Prostate gland (tissue), 2 donors: ENCODE results near the gene MAP2K7. TPM values are rescaled to one million over a fixed set of nuclear protein-coding genes. Genes with fewer than 3 reads are reported as not detected.
"Not testable (repeated sequence)": the region's sequence is repeated elsewhere in the genome, so short reads cannot be mapped to it uniquely, and the experiment has no call there.

ENCODE experiments used
- DNase-seq: peaks from one replicate; pipeline ENCODE4 v3.0.0-alpha.2; 2019; ENCODE audit warnings: low spot score
- H3K27ac ChIP-seq, 2 donors: fragments of 200-600 bp; sonication (generic); 2 replicates each; pipeline ENCODE4 v1.5.1; 2017 to 2019
- H3K27me3 ChIP-seq: fragments of 200-600 bp; sonication (generic); replicated peaks from 2 replicates; pipeline ENCODE4 v1.5.1; 2019; ENCODE audit not compliant: insufficient read depth
- H3K36me3 ChIP-seq, 2 donors: fragments of 200-600 bp; sonication (generic); 1 replicate in 1 of 2; 2 replicates in 1 of 2; pipeline versions ENCODE4 v1.5.1 to v1.8.1; 2017 to 2019
- H3K4me1 ChIP-seq: fragments of 200-600 bp; sonication (generic); replicated peaks from 2 replicates; pipeline ENCODE4 v1.5.1; 2019
- H3K4me3 ChIP-seq, 2 donors: fragments of 200-600 bp; sonication (generic); 2 replicates each; pipeline ENCODE4 v1.5.1; 2017 to 2019
- H3K9me3 ChIP-seq: fragments of 200-600 bp; sonication (generic); 2 replicates; pipeline ENCODE4 v1.5.1; 2017
- POLR2A ChIP-seq: fragments of 450-650 bp; IDR thresholded peaks from one replicate; pipeline ENCODE4 v1.6.1; 2016; ENCODE audit warnings: antibody characterized with exemption, mild to moderate bottlenecking
- POLR2AphosphoS5 ChIP-seq: sonication (generic); formaldehyde crosslinking; IDR thresholded peaks from one replicate; pipeline ENCODE4 v1.6.1; 2017; ENCODE audit warnings: antibody characterized with exemption
- WGBS: methylation state at CpG from one replicate; pipeline ENCODE4 v1.1.5; 2018; 5-methylcytosine and 5-hydroxymethylcytosine counted together
- intact Hi-C: fragments of 100-400 bp; cut with DNase I; formaldehyde crosslinking; loops from one replicate; pipeline ENCODE4 v1.14.2; 2022
- total RNA-seq, 2 donors: library from RNA; depleted of rRNA; stranded (reverse); fragments of >200 nt; gene quantifications; one replicate each; pipeline ENCODE4 v1.1.0, GENCODE V29; 2016
- TF ChIP-seq, protein P1 (sequence below), 4 experiments: fragments of 200-600 bp in 2 of 4; fragments of 450-650 bp in 2 of 4; sonication (generic) in 2 of 4; IDR thresholded peaks; 1 replicate in 3 of 4; 2 replicates in 1 of 4; pipeline ENCODE4 v1.5.1; 2016 to 2019; ENCODE audit warnings: antibody characterized with exemption in 4 of 4, mild to moderate bottlenecking in 2 of 4, moderate library complexity in 2 of 4

The MAP2K7 gene
- total RNA-seq, 2 donors from 2014 or later, result 21.6 to 45.2 TPM

DNA sequence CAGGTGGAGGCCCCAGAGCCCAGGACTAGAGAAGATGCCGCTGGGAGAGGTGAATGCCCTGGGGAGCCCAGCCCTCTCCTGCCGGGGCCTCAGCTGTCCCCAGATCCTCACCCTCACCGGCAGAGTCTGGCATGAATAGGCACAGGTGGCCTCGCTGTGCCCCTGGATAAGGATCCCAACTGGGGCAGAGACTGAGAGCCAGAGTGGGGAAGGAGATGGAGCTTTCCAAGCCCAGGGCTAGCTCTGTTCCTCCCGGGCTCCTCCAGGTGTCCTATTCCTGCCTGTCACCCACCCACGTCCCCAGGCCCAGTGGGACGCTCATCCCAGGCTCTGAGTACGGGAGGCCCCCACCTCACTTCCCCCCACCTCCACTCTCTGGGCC lies 46.0 kb upstream of the MAP2K7 start:
- Histone ChIP-seq H3K27me3 (no peaks in the 10 kb centered on the region), H3K4me1 (no peaks in the 10 kb centered on the region), H3K36me3 (no peaks in the 10 kb centered on the region), H3K27ac (no peak overlapping the region), H3K4me3 (no peak overlapping the region), H3K9me3 (no peaks in the 10 kb centered on the region)
- no peak for DNase-seq
- WGBS, result 84% methylated on average over 7 of the region's 8 CpGs
- intact Hi-C loops, result loop anchor here (10.0 kb wide), 1 partner anchor 397 kb away; no protein-coding TSS in a partner anchor
- no peak for TF ChIP-seq POLR2A
- TF ChIP-seq, protein P1, sequence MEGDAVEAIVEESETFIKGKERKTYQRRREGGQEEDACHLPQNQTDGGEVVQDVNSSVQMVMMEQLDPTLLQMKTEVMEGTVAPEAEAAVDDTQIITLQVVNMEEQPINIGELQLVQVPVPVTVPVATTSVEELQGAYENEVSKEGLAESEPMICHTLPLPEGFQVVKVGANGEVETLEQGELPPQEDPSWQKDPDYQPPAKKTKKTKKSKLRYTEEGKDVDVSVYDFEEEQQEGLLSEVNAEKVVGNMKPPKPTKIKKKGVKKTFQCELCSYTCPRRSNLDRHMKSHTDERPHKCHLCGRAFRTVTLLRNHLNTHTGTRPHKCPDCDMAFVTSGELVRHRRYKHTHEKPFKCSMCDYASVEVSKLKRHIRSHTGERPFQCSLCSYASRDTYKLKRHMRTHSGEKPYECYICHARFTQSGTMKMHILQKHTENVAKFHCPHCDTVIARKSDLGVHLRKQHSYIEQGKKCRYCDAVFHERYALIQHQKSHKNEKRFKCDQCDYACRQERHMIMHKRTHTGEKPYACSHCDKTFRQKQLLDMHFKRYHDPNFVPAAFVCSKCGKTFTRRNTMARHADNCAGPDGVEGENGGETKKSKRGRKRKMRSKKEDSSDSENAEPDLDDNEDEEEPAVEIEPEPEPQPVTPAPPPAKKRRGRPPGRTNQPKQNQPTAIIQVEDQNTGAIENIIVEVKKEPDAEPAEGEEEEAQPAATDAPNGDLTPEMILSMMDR (IDR thresholded peaks at IDR 0.05), result no peak
- TF ChIP-seq POLR2AphosphoS5, result no peak

DNA sequence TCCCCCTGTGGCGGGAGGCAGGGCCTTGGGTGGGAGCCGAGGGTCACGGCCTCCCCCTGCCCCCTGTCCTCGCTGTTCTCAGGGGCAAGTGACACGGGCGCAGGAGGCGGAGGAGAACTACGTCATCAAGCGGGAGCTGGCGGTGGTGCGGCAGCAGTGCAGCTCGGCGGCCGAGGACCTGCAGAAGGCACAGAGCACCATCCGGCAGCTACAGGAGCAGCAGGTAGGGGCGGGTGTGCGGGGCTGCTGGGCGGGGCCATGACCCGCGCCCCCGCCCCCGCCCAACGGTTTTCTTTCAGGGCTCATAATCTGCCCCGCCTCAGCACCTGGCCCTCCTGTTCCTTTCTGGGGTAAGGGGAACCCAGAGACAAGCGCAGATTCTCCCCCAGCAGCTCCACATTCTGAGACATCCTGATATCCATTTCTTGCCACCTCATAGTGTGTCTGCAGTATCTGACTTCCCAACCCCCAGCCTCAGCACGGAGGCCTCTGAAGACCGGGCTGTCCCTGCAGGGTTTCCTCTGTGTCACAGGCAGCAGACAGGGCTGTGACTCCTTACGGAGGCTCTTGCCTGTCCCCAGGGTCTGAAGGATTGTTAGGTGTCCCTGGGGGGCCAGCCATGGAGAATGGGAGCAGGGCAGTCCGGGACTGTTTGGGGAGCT lies 45.4 kb upstream of the MAP2K7 start:
- no peaks in the 10 kb centered on the region for H3K36me3 ChIP-seq
- H3K4me1 ChIP-seq, result no peaks in the 10 kb centered on the region
- no peak for DNase-seq
- 65% methylated on average over 29 of the region's 29 CpGs for WGBS
- H3K9me3 ChIP-seq, result no peaks in the 10 kb centered on the region
- intact Hi-C loops, result loop anchor here (10.0 kb wide), 1 partner anchor 397 kb away; no protein-coding TSS in a partner anchor
- H3K4me3 ChIP-seq, result no peak overlapping the region
- no peaks in the 10 kb centered on the region for H3K27me3 ChIP-seq
- no peak for TF ChIP-seq POLR2A
- H3K27ac ChIP-seq, result no peak overlapping the region

- intact Hi-C loops, result loop anchor here (10.0 kb wide), 1 partner anchor 396 kb away; no protein-coding TSS in a partner anchor
- 90% methylated on average over 8 of the region's 8 CpGs for WGBS
- DNase-seq, H3K4me1 ChIP-seq, H3K27ac ChIP-seq, H3K27me3 ChIP-seq, H3K9me3 ChIP-seq, H3K36me3 ChIP-seq, H3K4me3 ChIP-seq: not testable (repeated sequence)
Observed at GRCh38 chr19:7859087-7859486, 44.6 kb upstream of the MAP2K7 start.

- H3K4me3 ChIP-seq, result no peak overlapping the region
- H3K27ac ChIP-seq, result no peak overlapping the region
- no peak for DNase-seq
- H3K36me3 ChIP-seq, result no peaks in the 10 kb centered on the region
- TF ChIP-seq POLR2AphosphoS5 (no peak), POLR2A (no peak)
- TF ChIP-seq, protein P1 (IDR thresholded peaks at IDR 0.05), result no peak
- H3K4me1 ChIP-seq, result no peaks in the 10 kb centered on the region
- H3K9me3 ChIP-seq, result no peaks in the 10 kb centered on the region
- intact Hi-C loops, result loop anchor here (10.0 kb wide), 1 partner anchor 395 kb away; no protein-coding TSS in a partner anchor
- no peaks in the 10 kb centered on the region for H3K27me3 ChIP-seq
- WGBS, result 90% methylated on average over 22 of the region's 22 CpGs
Observed at GRCh38 chr19:7859831-7860713, 43.6 kb upstream of the MAP2K7 start.

GRCh38 chr19:7860714-7861618 lies 42.7 kb upstream of the MAP2K7 start:
- intact Hi-C loops, result no loop called here
- Histone ChIP-seq H3K36me3 (no peaks in the 10 kb centered on the region), H3K4me3 (no peak overlapping the region), H3K27me3 (no peaks in the 10 kb centered on the region), H3K4me1 (no peaks in the 10 kb centered on the region), H3K27ac (no peak overlapping the region), H3K9me3 (no peaks in the 10 kb centered on the region)
- TF ChIP-seq POLR2A (no peak), POLR2AphosphoS5 (no peak)
- TF ChIP-seq, protein P1 (IDR thresholded peaks at IDR 0.05), result no peak
- no peak for DNase-seq
- WGBS, result 82% methylated on average over 14 of the region's 14 CpGs
